Left cardiac atrium (tissue), 4 donors: ENCODE data around the gene AGBL3. TPM values are rescaled to one million over a fixed set of nuclear protein-coding genes. Genes with fewer than 3 reads are reported as not detected.

Experiments
- ATAC-seq, 2 donors: fragments of 200-7000 bp; cut with Tn5 transposase; one replicate each; pipeline ENCODE4 v1.9.1; 2020; ENCODE audit warnings: mild to moderate bottlenecking in 2 of 2, moderate library complexity in 2 of 2
- DNase-seq: peaks from one replicate; pipeline ENCODE4 v3.0.0-alpha.2; 2020
- intact Hi-C, 2 donors: fragments of 100-400 bp; cut with DNase I; formaldehyde crosslinking; loops; one replicate each; pipeline versions ENCODE4 v1.14.1 to v1.15.1; 2022 to 2023
- long read RNA-seq: library from polyadenylated mRNA; unstranded; transcript quantifications from one replicate; pipeline ENCODE4 v2.0.0, GENCODE V29; 2021
- total RNA-seq, 2 donors: library from RNA; stranded (reverse); fragmentation: NEBNext Ultra II Directional; extraction: Animal tissue kit (Norgen Biotek cat#: 25700); gene quantifications; one replicate each; pipeline ENCODE4 v1.2.1, GENCODE V29; 2021
- donor health status: DM: no; HTN: yes; CAD: no.
- donor health status: DM: no; HTN: yes; CAD: no; lungs with severe emphysema.
- donor health status: DM: yes; HTN: yes; CAD: no.
- donor health status: Dilated cardiomyopathy.

The AGBL3 gene
- 1 to 10 TPM; 1.7 to 2.1 TPM for total RNA-seq
- long read RNA-seq, partial matches to known transcripts: 0 of 4 reads
- long read RNA-seq, other reads (novel, unspliced or antisense): 3 of 4 reads

- DNase-seq (peak; percentile 99), ATAC-seq (peak; percentile 99)
- intact Hi-C loops: loop anchor here in 1 of 2 donors (2.0 to 10.0 kb wide), 2 partner anchors 158 to 184 kb away; partner anchors contain the start of genes CYREN and TMEM140
These were observed at the start of gene AGBL3 for GRCh38 chr7:134986363-134987251. TSS of gene AGBL3 (plus strand) at chr7:134986508. CDS start at chr7:134987934, 1,426 bp downstream.

GRCh38 chr7:134936893-134937510 lies 49.3 kb upstream of the AGBL3 start:
- ATAC-seq: no peak
- no peak for DNase-seq
- intact Hi-C loops: loop anchor here in 1 of 2 donors (5.0 kb wide), 1 partner anchor 155 kb away; no protein-coding TSS in a partner anchor

GRCh38 chr7:134938141-134938540 lies 48.2 kb upstream of the AGBL3 start:
- intact Hi-C loops: loop anchor here in 1 of 2 donors (5.0 kb wide), 1 partner anchor 156 kb away; no protein-coding TSS in a partner anchor
- DNase-seq (no peak), ATAC-seq (no peak)

- intact Hi-C loops: loop anchor here in 1 of 2 donors (5.0 kb wide), 1 partner anchor 157 kb away; no protein-coding TSS in a partner anchor
- no peak for ATAC-seq
- no peak for DNase-seq
These were observed 47.2 kb upstream of the AGBL3 start for GRCh38 chr7:134939136-134939535.

DNA sequence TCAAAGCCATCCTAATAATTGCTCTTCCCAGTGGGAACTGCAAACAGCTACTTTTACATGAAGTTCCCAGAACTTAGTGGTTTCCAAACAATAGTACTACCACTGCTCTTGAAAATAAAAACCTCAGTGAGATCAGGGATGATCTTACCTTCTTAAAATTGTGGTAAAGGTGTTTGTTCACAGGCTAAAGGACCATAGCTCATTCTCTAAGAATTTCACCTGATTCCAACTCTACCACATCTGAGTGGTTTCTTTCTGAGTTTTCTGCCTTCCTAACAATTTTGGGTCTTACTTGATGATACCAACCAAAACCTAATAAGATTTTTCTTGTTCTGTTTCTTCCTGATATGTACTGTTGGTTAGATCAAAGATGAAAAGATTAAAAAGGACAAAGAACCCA lies 45.6 kb upstream of the AGBL3 start:
- no peak for ATAC-seq
- intact Hi-C loops: no loop called here
- no peak for DNase-seq

GRCh38 chr7:134941185-134941900 lies 45.0 kb upstream of the AGBL3 start:
- DNase-seq (no peak), ATAC-seq (peak in 1 of 2 donors; percentile 61)
- intact Hi-C loops: no loop called here

DNA sequence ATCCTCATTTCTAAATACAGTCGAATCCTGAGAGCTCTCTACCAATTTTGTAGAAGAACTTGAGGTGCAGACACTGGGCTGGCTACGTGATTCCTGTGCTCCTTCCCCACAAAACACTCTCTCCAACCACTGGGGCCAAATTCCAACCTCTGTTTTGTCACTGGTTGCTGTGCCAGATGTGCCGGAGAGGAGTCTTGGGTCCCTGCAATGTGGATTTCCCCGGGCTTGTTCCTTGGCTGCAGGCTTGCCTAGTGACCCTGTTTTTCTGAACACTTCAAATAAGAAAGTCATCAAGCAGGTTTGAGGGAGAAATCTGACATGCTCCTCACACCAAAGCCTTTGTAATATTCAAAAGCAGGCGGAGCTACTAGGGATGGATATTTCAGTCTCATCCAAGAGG lies 44.4 kb upstream of the AGBL3 start:
- DNase-seq (no peak), ATAC-seq (no peak)
- intact Hi-C loops: no loop called here

GRCh38 chr7:134942690-134943466 lies 43.4 kb upstream of the AGBL3 start:
- intact Hi-C loops: no loop called here
- ATAC-seq: no peak

DNA sequence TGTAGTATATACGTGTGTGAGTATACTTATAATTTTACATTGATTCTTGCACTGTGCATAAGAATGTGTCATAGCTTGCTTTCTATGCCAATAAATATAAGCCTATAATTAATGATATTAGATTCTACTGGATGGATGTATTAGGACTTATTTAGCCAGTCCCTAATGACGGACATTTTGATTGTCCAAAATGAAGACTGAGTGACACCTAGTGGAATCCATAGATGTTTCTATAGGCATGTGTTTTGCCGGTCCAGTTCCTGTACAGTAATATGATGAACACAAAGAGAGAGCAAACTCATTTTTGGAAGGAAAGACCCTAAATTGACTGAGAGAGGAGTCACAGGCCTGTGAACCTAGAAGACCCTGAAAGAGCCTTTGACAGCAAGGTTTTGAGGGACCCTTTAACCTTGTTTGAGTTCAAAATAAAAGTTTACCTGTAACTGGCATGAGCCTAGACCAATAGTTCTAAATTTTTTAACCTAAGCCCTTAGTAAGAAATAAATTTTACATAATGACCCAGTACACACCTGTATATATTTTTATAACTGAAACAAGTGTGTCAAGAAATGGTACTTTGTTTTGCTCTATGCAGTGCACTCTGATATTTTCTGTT lies 42.4 kb upstream of the AGBL3 start:
- ATAC-seq (no peak), DNase-seq (no peak)
- intact Hi-C loops: no loop called here

More at GRCh38 chr7:134942690-134943466, 43.4 kb upstream of the AGBL3 start:
- no peak for DNase-seq

DNA sequence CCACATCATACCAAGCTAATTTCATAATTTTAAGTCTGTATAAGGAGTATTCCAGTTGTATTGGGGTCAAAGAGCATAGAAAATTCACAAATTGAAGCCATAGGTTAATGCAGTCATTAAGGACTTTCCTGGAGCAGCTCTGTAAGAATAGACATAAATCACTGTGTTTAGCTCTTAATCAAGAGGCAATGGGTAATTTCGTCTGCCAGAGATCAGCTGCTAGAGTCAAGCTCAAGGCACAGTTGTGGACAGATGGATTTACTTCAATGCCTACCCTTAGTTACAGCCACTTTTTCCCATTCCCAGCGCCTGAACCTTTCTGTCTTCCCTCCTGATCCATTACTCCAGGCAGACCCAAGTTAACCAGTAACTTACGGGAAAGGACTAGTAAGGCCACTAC lies 40.6 kb upstream of the AGBL3 start:
- no peak for ATAC-seq
- intact Hi-C loops: no loop called here
- no peak for DNase-seq

GRCh38 chr7:134946260-134946659 lies 40.0 kb upstream of the AGBL3 start:
- DNase-seq (no peak), ATAC-seq (no peak)
- intact Hi-C loops: no loop called here

- DNase-seq (no peak), ATAC-seq (no peak)
- intact Hi-C loops: no loop called here
These were observed 39.0 kb upstream of the AGBL3 start for GRCh38 chr7:134947329-134947728.

DNA sequence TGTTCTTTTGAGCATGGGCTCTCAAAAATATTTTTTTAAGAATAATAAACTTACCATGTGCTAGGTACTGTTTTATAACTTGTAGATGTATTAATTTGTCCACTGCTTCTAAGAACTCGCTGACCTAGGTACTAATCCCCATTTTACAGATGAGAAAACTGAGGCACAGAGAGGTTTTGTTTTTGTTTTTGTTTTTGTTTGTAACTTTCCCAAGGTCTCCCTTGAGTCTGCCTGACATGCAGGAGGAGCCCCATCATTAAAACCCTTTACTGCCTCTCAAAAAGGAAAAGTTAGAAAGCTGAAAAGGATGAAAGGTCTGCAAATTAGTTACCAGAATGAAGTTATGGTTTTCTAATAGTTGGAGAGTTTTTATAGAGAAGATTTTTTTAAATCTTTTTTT lies 38.5 kb upstream of the AGBL3 start:
- ATAC-seq: no peak
- intact Hi-C loops: no loop called here

DNA sequence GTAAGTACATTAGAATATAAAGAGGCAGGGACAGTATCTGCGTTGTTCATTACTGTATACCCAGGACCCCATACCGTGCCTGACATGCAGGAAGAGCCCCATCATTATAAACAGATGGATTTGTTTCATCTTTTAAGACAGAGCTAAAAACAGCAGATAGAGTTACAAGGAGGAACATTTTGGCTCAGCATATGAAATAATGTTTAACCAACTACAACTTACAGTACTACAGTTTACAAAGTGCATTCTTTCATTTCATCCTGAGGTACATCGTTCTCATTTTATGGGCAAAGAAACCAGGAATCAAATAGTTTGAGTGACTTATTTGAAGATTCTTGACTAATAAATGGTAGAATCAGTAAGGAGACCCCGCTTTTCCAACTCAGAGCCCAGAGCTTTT lies 38.1 kb upstream of the AGBL3 start:
- no peak for DNase-seq
- intact Hi-C loops: no loop called here
- ATAC-seq: no peak

More for the DNA sequence above, 38.5 kb upstream of the AGBL3 start:
- DNase-seq: no peak

DNA sequence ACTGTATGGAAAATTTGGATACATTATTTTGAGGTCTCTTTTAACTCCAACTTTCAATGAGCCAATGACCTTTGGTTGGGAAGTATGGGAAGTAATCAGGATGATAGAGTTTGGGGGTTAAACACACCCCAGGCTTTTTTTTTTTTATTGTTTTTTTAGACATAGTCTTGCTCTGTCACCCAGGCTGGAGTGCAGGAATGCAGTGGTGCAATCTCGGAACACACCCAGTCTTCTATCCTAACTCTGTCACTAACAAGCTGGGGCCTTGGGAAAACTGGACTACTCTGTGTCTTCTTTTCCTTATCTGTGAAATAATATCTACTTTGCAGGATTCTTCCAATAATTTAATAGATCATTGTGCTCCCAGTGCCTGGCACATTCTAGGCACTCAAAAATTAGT lies 37.6 kb upstream of the AGBL3 start:
- ATAC-seq (no peak), DNase-seq (no peak)
- intact Hi-C loops: no loop called here

GRCh38 chr7:134949171-134949570 lies 37.1 kb upstream of the AGBL3 start:
- DNase-seq (no peak), ATAC-seq (no peak)
- intact Hi-C loops: no loop called here

- no peak for ATAC-seq
- intact Hi-C loops: loop anchor here (5.0 to 10.0 kb wide), 2 partner anchors 262 to 270 kb away; no protein-coding TSS in a partner anchor
- no peak for DNase-seq
These were observed 31.9 kb upstream of the AGBL3 start for GRCh38 chr7:134954197-134955082.
